CD4-positive, CD25-positive, alpha-beta regulatory T cell (primary cell): ENCODE measurements around the gene ING1. TPM values are rescaled to one million over a fixed set of nuclear protein-coding genes. Genes with fewer than 3 reads are reported as not detected.
"Not testable (repeated sequence)": the region's sequence is repeated elsewhere in the genome, so short reads cannot be mapped to it uniquely, and the experiment has no call there.

Experiments used
- ATAC-seq, 2 donors: fragments of 150-1000 bp; cut with Tn5 transposase; one replicate each; pipeline ENCODE4 v1.10.0; 2021; ENCODE audit warnings: low read depth in 2 of 2, moderate number of reproducible peaks in 2 of 2, moderate library complexity in 1 of 2
- DNase-seq, 3 donors: peaks; one replicate each; pipeline versions ENCODE4 v3.0.0 to v3.0.0-alpha.2; 2012 to 2022; ENCODE audit warnings: mixed read lengths in 1 of 3
- H3K27ac ChIP-seq: one replicate; pipeline ENCODE4 v1.7.0; 2013; ENCODE audit warnings: mild to moderate bottlenecking, low read length; ENCODE audit not compliant: insufficient read depth, poor library complexity, severe bottlenecking
- H3K27me3 ChIP-seq: one replicate; pipeline ENCODE4 v1.7.0; 2013; ENCODE audit warnings: low read length; ENCODE audit not compliant: control insufficient read depth, insufficient read depth
- H3K36me3 ChIP-seq: one replicate; pipeline ENCODE4 v1.7.0; 2013; ENCODE audit warnings: mild to moderate bottlenecking, low read length, moderate library complexity; ENCODE audit not compliant: control insufficient read depth, insufficient read depth
- H3K4me1 ChIP-seq: 2 replicates; pipeline ENCODE4 v1.7.0; 2013; ENCODE audit warnings: mild to moderate bottlenecking, low read length; ENCODE audit not compliant: insufficient read depth, control insufficient read depth, poor library complexity, severe bottlenecking
- H3K4me3 ChIP-seq: one replicate; pipeline ENCODE4 v1.7.0; 2013; ENCODE audit warnings: low read depth, mild to moderate bottlenecking, low read length, moderate library complexity
- H3K9me3 ChIP-seq, 2 experiments: 1 replicate in 1 of 2; 2 replicates in 1 of 2; pipeline ENCODE4 v1.7.0; 2013; ENCODE audit warnings: low read length in 2 of 2, mild to moderate bottlenecking in 1 of 2, moderate library complexity in 1 of 2; ENCODE audit not compliant: control insufficient read depth in 2 of 2
- H3K27ac Mint-ChIP-seq, 3 donors: one replicate each; pipeline ENCODE4 v1.8.0; 2020 to 2022; ENCODE audit warnings: mild to moderate bottlenecking in 3 of 3, mixed read lengths in 3 of 3, moderate library complexity in 2 of 3
- H3K27me3 Mint-ChIP-seq: one replicate; pipeline ENCODE4 v1.8.0; 2022; ENCODE audit warnings: mild to moderate bottlenecking, mixed read lengths
- H3K36me3 Mint-ChIP-seq: one replicate; pipeline ENCODE4 v1.8.0; 2020; ENCODE audit warnings: mixed read lengths
- H3K4me1 Mint-ChIP-seq, 4 donors: one replicate each; pipeline ENCODE4 v1.8.0; 2020 to 2022; ENCODE audit warnings: mixed read lengths in 4 of 4, mild to moderate bottlenecking in 1 of 4
- H3K4me3 Mint-ChIP-seq, 4 donors: one replicate each; pipeline ENCODE4 v1.8.0; 2020 to 2022; ENCODE audit warnings: mild to moderate bottlenecking in 4 of 4, mixed read lengths in 4 of 4, moderate library complexity in 3 of 4
- H3K9me3 Mint-ChIP-seq, 7 donors: one replicate each; pipeline ENCODE4 v1.8.0; 2020 to 2022; ENCODE audit warnings: mixed read lengths in 7 of 7, mild to moderate bottlenecking in 3 of 7, moderate library complexity in 2 of 7
- polyA plus RNA-seq, 4 donors: library from polyadenylated mRNA; unstranded; fragments of 300-500 nt; fragmentation: Illumina TruSeq; gene quantifications; one replicate each; pipeline ENCODE4 v1.2.3, GENCODE V29; 2021
- total RNA-seq: library from RNA; stranded (reverse); gene quantifications from one replicate; pipeline ENCODE4 v1.2.3, GENCODE V29; 2022

ING1 gene
- total and polyA plus RNA-seq, 5 donors from 2014 or later = 13.1 to 16.8 (median 15.2) TPM

- H3K36me3 ChIP-seq = peaks cover 63% of the 10 kb centered on the region
- ATAC-seq (no peak), DNase-seq (no peak)
- Mint-ChIP-seq H3K27me3 (no peaks in the 10 kb centered on the region), H3K4me1 (peaks cover 4 to 42% (median 23%) of the 10 kb centered on the region in 4 donors), H3K27ac (no peak overlapping the region), H3K4me3 (no peak overlapping the region), H3K9me3 (no peaks in the 10 kb centered on the region), H3K36me3 (peaks cover 20% of the 10 kb centered on the region)
- H3K27me3 ChIP-seq = no peaks in the 10 kb centered on the region
- H3K4me1 ChIP-seq = no peaks in the 10 kb centered on the region
- no peaks in the 10 kb centered on the region for H3K9me3 ChIP-seq
- no peak overlapping the region for H3K27ac ChIP-seq
- H3K4me3 ChIP-seq = no peak overlapping the region
Observed at GRCh38 chr13:110696776-110697175, 16.7 kb upstream of the ING1 start.

- Histone ChIP-seq H3K4me3 (no peak overlapping the region), H3K36me3 (peaks cover 72% of the 10 kb centered on the region), H3K27me3 (no peaks in the 10 kb centered on the region), H3K27ac (no peak overlapping the region), H3K4me1 (peaks cover 2% of the 10 kb centered on the region), H3K9me3 (no peaks in the 10 kb centered on the region)
- Mint-ChIP-seq H3K9me3 (no peaks in the 10 kb centered on the region), H3K4me3 (no peak overlapping the region), H3K36me3 (peaks cover 25% of the 10 kb centered on the region), H3K27ac (peak overlapping the region in 2 of 3 donors; percentile 38 to 44), H3K27me3 (no peaks in the 10 kb centered on the region), H3K4me1 (peaks cover 9 to 53% (median 32%) of the 10 kb centered on the region in 4 donors)
- ATAC-seq = no peak
- no peak for DNase-seq
Observed at GRCh38 chr13:110697842-110698241, 15.7 kb upstream of the ING1 start.

GRCh38 chr13:110698689-110699088 lies 14.8 kb upstream of the ING1 start:
- Mint-ChIP-seq H3K27ac (peak overlapping the region in 2 of 3 donors; percentile 9 to 20), H3K36me3 (peaks cover 28% of the 10 kb centered on the region)
- no peak for ATAC-seq

GRCh38 chr13:110699148-110700145 lies 14.1 kb upstream of the ING1 start:
- Histone ChIP-seq H3K9me3 (no peaks in the 10 kb centered on the region), H3K27me3 (no peaks in the 10 kb centered on the region), H3K4me1 (peaks cover 14% of the 10 kb centered on the region), H3K4me3 (no peak overlapping the region), H3K36me3 (peaks cover 72% of the 10 kb centered on the region), H3K27ac (no peak overlapping the region)
- Mint-ChIP-seq H3K27me3 (no peaks in the 10 kb centered on the region), H3K4me1 (peaks cover 9 to 68% (median 42%) of the 10 kb centered on the region in 4 donors), H3K27ac (peak overlapping the region in 2 of 3 donors; percentile 6 to 49), H3K9me3 (no peaks in the 10 kb centered on the region), H3K4me3 (peak overlapping the region in 1 of 4 donors; percentile 49), H3K36me3 (peaks cover 28% of the 10 kb centered on the region)
- DNase-seq (no peak), ATAC-seq (no peak)

More at GRCh38 chr13:110698689-110699088, 14.8 kb upstream of the ING1 start:
- Histone ChIP-seq H3K27ac (no peak overlapping the region), H3K36me3 (peaks cover 70% of the 10 kb centered on the region), H3K4me1 (peaks cover 11% of the 10 kb centered on the region), H3K27me3 (no peaks in the 10 kb centered on the region), H3K4me3 (no peak overlapping the region), H3K9me3 (no peaks in the 10 kb centered on the region)
- Mint-ChIP-seq H3K4me1 (peaks cover 9 to 61% (median 39%) of the 10 kb centered on the region in 4 donors), H3K9me3 (no peaks in the 10 kb centered on the region), H3K27me3 (no peaks in the 10 kb centered on the region), H3K4me3 (peak overlapping the region in 1 of 4 donors; percentile 49)
- DNase-seq = no peak

- Mint-ChIP-seq H3K4me3 (peak overlapping the region in 1 of 4 donors; percentile 29), H3K27ac (peak overlapping the region in 2 of 3 donors; percentile 6 to 49), H3K27me3 (no peaks in the 10 kb centered on the region), H3K9me3 (no peaks in the 10 kb centered on the region), H3K4me1 (peaks cover 9 to 75% (median 44%) of the 10 kb centered on the region in 4 donors), H3K36me3 (peaks cover 28% of the 10 kb centered on the region)
- H3K4me1 ChIP-seq = peaks cover 21% of the 10 kb centered on the region
- no peaks in the 10 kb centered on the region for H3K9me3 ChIP-seq
- DNase-seq (no peak), ATAC-seq (no peak)
- no peak overlapping the region for H3K27ac ChIP-seq
- H3K27me3 ChIP-seq = no peaks in the 10 kb centered on the region
- no peak overlapping the region for H3K4me3 ChIP-seq
- peaks cover 67% of the 10 kb centered on the region for H3K36me3 ChIP-seq
Observed at GRCh38 chr13:110700186-110700585, 13.3 kb upstream of the ING1 start.

GRCh38 chr13:110700641-110701040 lies 12.9 kb upstream of the ING1 start:
- Histone ChIP-seq H3K27me3 (no peaks in the 10 kb centered on the region), H3K4me1 (peaks cover 26% of the 10 kb centered on the region), H3K4me3 (no peak overlapping the region), H3K36me3 (peaks cover 67% of the 10 kb centered on the region), H3K9me3 (no peaks in the 10 kb centered on the region), H3K27ac (no peak overlapping the region)
- Mint-ChIP-seq H3K27ac (peak overlapping the region in 1 of 3 donors; percentile 49), H3K4me1 (peaks cover 9 to 80% (median 46%) of the 10 kb centered on the region in 4 donors), H3K27me3 (no peaks in the 10 kb centered on the region), H3K4me3 (no peak overlapping the region), H3K36me3 (peaks cover 25% of the 10 kb centered on the region), H3K9me3 (no peaks in the 10 kb centered on the region)
- DNase-seq (no peak), ATAC-seq (no peak)

- not testable (repeated sequence) for H3K9me3 Mint-ChIP-seq, H3K9me3 ChIP-seq, DNase-seq, ATAC-seq, H3K4me3 ChIP-seq, H3K27me3 ChIP-seq, H3K27ac Mint-ChIP-seq, H3K27ac ChIP-seq, H3K4me3 Mint-ChIP-seq, H3K27me3 Mint-ChIP-seq
- peaks cover 25% of the 10 kb centered on the region for H3K36me3 Mint-ChIP-seq
- peaks cover 9 to 78% (median 46%) of the 10 kb centered on the region in 4 donors for H3K4me1 Mint-ChIP-seq
- H3K4me1 ChIP-seq = peaks cover 28% of the 10 kb centered on the region
- H3K36me3 ChIP-seq = peaks cover 67% of the 10 kb centered on the region
Observed at GRCh38 chr13:110701061-110701460, 12.4 kb upstream of the ING1 start.
